Fibroblast of the aortic adventitia (primary cell): ENCODE data around the gene TMEM147. TPM values are rescaled to one million over a fixed set of nuclear protein-coding genes. Genes with fewer than 3 reads are reported as not detected.
"Not testable (repeated sequence)": the region's sequence is repeated elsewhere in the genome, so short reads cannot be mapped to it uniquely, and the experiment has no call there.

Experiments used
- DNase-seq: peaks from one replicate; pipeline ENCODE4 v3.0.0-alpha.2; 2010; ENCODE audit warnings: low read depth
- H3K4me3 ChIP-seq: 2 replicates; pipeline ENCODE4 v1.5.1; 2011; ENCODE audit warnings: low read depth, mild to moderate bottlenecking, control low read depth, low read length, moderate library complexity
- total RNA-seq: library from RNA; depleted of rRNA; stranded (reverse); fragments of >200 nt; gene quantifications from 2 replicates; pipeline ENCODE4 v1.2.3, GENCODE V29; 2012; ENCODE audit warnings: low replicate concordance
- TF ChIP-seq, protein P1 (sequence below): IDR thresholded peaks from 2 replicates; pipeline ENCODE4 v1.5.1; 2011; ENCODE audit warnings: mild to moderate bottlenecking, low read length, control low read depth, inconsistent platforms; ENCODE audit not compliant: insufficient read depth

Gene TMEM147
- total RNA-seq, 1 donor = 63.7 TPM

GRCh38 chr19:35590875-35591274 is 45.4 kb downstream of the TMEM147 start:
- H3K4me3 ChIP-seq = no peak overlapping the region
- TF ChIP-seq, protein P1, sequence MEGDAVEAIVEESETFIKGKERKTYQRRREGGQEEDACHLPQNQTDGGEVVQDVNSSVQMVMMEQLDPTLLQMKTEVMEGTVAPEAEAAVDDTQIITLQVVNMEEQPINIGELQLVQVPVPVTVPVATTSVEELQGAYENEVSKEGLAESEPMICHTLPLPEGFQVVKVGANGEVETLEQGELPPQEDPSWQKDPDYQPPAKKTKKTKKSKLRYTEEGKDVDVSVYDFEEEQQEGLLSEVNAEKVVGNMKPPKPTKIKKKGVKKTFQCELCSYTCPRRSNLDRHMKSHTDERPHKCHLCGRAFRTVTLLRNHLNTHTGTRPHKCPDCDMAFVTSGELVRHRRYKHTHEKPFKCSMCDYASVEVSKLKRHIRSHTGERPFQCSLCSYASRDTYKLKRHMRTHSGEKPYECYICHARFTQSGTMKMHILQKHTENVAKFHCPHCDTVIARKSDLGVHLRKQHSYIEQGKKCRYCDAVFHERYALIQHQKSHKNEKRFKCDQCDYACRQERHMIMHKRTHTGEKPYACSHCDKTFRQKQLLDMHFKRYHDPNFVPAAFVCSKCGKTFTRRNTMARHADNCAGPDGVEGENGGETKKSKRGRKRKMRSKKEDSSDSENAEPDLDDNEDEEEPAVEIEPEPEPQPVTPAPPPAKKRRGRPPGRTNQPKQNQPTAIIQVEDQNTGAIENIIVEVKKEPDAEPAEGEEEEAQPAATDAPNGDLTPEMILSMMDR = no peak
- no peak for DNase-seq

DNA sequence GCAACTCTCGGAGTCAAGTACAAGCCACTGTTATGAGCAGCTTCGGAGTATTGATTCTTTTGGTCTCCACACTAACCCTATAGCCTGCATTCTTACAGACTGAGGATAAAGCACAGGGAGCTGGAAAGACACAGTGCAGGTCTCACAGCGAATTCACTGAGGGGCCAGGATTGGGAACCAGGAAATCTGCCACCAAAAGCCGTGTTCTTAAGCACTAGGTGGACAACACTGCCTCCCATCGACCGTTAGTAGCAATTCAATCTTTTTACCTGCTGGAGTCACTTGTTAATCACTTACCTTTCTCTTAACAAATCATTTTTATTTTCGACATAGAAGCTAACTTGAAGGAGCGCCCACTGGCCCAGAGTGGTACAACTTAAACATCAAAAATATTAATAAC is 46.8 kb downstream of the TMEM147 start:
- TF ChIP-seq, protein P1 = peak; percentile 59
- DNase-seq = peak; percentile 65
- H3K4me3 ChIP-seq = no peak overlapping the region

- not testable (repeated sequence) for H3K4me3 ChIP-seq, DNase-seq
These were observed 49.6 kb downstream of the TMEM147 start for GRCh38 chr19:35595026-35595425.

DNA sequence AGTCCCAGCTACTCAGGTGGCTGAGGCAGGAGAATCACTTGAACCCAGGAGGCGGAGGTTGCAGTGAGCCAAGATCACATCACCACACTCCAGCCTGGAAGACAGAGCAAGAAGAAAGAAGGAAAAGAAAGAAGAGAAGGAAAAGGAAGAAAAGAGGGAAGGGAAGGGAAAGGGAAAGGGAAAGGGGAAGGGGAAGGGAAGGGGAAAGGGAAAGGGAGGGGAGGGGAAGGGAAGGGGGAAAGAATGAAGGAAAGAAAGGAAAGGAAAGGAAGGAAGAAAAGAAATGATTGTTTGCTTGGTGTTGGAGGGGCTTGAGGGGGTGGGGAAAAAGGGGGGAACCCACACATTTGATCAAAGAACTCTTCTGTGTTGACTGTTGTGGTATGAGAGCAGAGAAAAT is 50.5 kb downstream of the TMEM147 start:
- no peak for DNase-seq
- H3K4me3 ChIP-seq = no peak overlapping the region
- TF ChIP-seq, protein P1 = no peak

- DNase-seq = peak; percentile 5
- no peak overlapping the region for H3K4me3 ChIP-seq
- TF ChIP-seq, protein P1 = no peak
These were observed 51.1 kb downstream of the TMEM147 start for GRCh38 chr19:35596366-35596999.

Other genes with a start within 250 kb of the TMEM147 start
- gene CD22, start 216.4 kb upstream of the TMEM147 start, total RNA-seq = not detected in 2 replicates
- gene FFAR1, start 197.7 kb upstream of the TMEM147 start, total RNA-seq = not detected in 2 replicates
- gene FFAR3, start 187.2 kb upstream of the TMEM147 start, total RNA-seq = not detected in 2 replicates
- gene GPR42, start 174.6 kb upstream of the TMEM147 start, total RNA-seq = not detected in 2 replicates
- not detected in 2 replicates for gene FFAR2, start 97.4 kb upstream of the TMEM147 start, total RNA-seq
- not detected in 2 replicates for gene KRTDAP, start 55.2 kb upstream of the TMEM147 start, total RNA-seq
- gene DMKN, start 32.0 kb upstream of the TMEM147 start, total RNA-seq = 11.4 and 63.0 TPM in 2 replicates
- gene SBSN, start 17.3 kb upstream of the TMEM147 start, total RNA-seq = 4.1 and 13.2 TPM in 2 replicates
- gene GAPDHS, start 12.2 kb upstream of the TMEM147 start, total RNA-seq = not detected in 2 replicates
- gene ATP4A, start 18.0 kb downstream of the TMEM147 start, total RNA-seq = not detected in 2 replicates
- not detected in 2 replicates for gene PMIS2, start 40.5 kb downstream of the TMEM147 start, total RNA-seq
- 5.7 and 9.9 TPM in 2 replicates for gene HAUS5, start 67.1 kb downstream of the TMEM147 start, total RNA-seq
- 43.0 and 65.2 TPM in 2 replicates for gene RBM42, start 83.4 kb downstream of the TMEM147 start, total RNA-seq
- gene ETV2, start 96.1 kb downstream of the TMEM147 start, total RNA-seq = 0.81 and 1.6 TPM in 2 replicates
- gene COX6B1, start 102.7 kb downstream of the TMEM147 start, total RNA-seq = 104 and 327 TPM in 2 replicates
- gene UPK1A, start 120.9 kb downstream of the TMEM147 start, total RNA-seq = not detected in 2 replicates
- not detected in 2 replicates for gene ZBTB32, start 158.9 kb downstream of the TMEM147 start, total RNA-seq
- gene KMT2B, start 172.4 kb downstream of the TMEM147 start, total RNA-seq = 6.8 and 14.9 TPM in 2 replicates
- 1.3 and 1.9 TPM in 2 replicates for gene IGFLR1, start 196.8 kb downstream of the TMEM147 start, total RNA-seq
- gene U2AF1L4, start 199.8 kb downstream of the TMEM147 start, total RNA-seq = 5.8 and 7.1 TPM in 2 replicates
- 14.7 and 19.5 TPM in 2 replicates for gene PSENEN, start 200.0 kb downstream of the TMEM147 start, total RNA-seq
- 5.4 and 15.3 TPM in 2 replicates for gene LIN37, start 202.9 kb downstream of the TMEM147 start, total RNA-seq
- gene HSPB6, start 211.4 kb downstream of the TMEM147 start, total RNA-seq = 297 and 713 TPM in 2 replicates
- gene PROSER3, start 212.6 kb downstream of the TMEM147 start, total RNA-seq = 4.5 and 10.8 TPM in 2 replicates
- gene ARHGAP33, start 229.9 kb downstream of the TMEM147 start, total RNA-seq = 5.3 and 7.4 TPM in 2 replicates